GM19035 (cell line): ENCODE data around the gene CABLES2.

Experiments used
- ATAC-seq: cut with Tn5 transposase; IDR thresholded peaks from one replicate; pipeline ENCODE4 v1.9.1; 2021; ENCODE audit not compliant: unreplicated experiment

The CABLES2 gene

DNA sequence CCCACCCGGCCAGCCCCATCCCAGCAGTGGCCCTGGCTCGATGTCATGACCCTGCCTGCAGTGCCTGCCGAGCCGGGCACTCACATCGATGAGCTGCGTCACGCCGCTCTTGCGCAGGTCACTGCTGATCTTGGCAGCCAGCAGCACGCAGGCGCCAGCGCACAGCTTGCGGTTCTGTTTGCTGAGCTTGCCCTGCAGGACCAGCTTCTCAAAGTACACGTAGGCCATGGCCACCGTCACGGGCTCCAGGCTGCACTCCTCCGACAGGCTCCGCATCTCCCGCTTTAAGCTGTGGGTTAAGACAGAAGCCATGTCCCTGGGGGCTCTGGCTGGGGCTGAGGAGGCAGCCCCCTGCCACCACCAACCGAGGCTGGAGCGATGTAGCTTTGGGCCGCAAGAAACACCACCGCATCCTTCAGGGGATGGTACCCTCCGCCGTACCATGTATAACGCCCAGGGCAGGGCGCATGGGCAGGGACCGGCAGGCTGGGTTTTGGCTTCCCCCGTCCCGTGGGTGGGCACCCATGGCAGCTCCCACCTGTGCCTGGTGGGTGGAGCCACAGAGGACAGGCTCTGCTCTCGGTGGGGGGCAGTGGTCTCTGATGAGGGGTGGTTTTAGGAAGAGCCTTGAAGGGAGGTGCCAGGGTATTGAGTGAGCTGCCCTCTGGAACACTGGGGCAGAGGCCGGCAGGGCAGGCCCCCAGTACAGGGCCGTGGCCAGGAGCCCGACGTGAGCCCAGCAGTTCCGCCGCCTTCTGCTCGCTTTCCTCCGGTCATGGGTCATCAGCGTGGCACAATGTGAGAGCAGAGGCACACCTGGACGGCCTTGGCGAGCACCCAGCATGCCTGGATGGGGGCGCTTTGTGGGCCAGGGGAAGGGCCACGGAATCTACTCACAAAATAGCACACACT is 15.7 kb downstream of the CABLES2 start:
- no peak for ATAC-seq

DNA sequence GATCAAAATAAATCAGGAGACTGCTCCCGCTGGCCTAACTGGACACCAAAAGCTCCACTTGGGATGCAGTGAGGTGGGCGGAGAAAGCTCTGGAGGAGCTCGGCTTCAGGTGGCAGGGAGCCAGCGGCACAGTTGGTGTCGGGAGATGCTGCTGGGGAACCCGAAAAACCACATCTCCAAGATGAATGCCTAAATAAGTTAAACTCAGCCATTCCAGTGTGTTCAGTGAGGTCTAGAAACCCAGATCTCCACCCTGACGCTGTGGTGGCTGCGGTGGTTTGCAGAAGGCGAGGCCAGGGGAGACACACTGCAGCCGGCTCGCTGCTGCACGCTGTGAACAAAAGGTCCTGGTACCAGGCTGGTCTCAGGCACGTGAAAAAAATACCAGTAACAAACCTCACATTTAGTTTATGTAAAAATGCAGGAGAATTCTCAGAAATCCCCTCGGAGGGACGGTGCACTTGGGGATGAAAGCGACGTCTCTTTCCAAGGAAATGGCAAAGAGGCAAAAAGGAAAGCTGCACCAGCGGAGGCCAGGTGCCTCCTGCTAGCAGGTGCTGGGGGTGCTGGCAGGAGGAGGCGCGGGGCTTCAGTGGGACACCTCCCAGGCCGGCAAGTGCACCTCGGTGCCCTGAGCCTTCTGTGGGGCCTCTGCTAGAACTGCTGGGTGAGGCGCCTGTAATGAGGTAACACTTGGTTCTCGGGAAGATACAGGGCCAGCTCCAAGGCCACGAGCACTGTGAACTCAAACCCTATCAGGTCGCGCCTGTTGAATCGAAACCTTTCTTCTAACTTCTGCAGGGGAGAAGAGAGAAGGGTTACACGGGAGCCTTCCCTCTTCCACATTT is 16.5 kb downstream of the CABLES2 start:
- ATAC-seq = no peak

DNA sequence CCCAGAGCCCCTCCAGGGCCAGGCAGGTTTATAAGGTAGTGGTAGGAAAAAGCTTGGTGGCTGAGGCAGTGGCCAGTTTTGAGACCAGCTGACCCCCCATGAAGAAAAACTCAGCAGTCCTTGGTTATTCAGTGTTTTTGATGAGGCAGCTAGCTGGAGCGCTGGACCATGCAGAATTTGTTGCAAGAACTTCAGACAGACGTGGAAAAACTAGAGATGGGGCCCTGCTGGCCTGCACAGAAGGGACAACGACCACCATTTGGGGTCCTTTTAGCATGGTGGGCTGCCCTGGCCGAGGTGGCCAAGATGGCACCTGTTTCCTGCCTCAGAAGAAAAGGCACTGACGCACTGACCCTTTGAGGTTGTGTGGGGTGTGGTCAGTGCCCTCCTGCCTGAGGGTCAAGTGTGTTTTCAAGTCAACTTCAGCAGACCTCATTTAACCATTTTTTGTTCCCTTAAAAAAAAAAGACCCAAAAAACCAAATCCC is 17.4 kb downstream of the CABLES2 start:
- no peak for ATAC-seq

DNA sequence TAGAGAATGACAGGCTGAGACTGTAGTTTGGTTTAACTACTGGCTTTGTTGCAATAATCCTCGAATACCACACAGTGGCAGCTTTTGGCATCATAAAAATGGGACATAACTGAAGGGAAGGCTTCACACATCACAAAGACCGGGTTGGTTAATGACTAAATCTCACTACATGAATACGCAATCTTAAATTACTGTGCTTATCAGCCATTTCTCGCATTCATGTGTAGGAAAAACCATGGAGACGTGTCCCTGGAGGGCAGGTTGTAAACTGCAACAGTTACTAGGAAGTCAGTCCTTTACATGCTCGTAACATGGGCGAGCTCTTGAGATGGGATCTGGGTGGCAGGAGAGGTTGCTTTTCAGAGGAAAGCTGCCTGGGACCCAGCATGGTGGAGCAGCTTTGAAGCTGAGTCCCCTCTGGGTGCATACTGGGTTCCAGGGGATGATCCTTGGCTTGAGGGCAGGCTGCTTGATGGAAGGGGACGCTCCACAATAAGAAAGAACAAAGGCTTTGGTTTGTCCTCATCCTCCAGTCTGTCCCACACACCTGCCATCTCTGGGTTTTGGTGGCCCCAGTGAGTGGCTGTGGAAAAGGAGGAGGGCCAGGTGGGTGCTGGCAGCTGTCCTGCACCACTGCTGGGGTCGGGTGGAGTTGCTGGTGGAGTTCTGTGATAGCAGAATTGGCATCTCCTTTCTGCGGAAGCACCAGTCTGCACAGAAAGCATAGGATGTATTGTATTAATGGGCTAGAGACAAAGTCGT is 18.1 kb downstream of the CABLES2 start:
- no peak for ATAC-seq

DNA sequence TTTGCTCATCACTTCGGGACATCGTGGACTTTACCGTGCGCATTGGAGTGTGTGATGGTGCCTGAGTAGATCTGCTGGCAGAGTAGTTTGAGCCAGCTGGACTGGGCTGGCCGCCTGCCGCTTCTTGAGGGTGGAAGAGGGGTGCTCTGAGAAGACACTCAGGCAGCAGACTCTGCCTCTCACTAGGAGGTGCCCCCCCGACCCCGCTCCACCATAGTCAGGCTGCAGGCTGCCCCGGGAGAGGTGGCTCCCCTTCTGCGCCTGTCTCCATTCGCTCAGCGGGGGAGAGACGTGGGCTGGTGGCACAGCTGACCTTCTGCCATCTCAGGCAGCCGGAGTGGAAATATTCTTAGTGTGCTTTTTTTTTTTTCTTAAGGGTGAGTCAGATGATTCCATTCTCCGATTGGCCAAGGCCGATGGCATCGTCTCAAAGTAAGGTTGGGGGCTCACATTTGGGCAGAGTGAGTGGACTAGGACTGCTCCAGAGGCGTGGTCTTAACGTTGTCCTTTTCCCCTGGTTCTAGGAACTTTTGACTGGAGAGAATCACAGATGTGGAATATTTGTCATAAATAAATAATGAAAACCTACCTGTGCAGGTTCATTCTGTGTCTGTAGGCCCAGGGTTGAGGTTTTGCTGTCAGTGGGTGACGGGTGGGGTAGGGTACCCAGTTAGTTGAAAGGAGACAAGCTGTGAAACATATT is 19.0 kb downstream of the CABLES2 start:
- no peak for ATAC-seq

DNA sequence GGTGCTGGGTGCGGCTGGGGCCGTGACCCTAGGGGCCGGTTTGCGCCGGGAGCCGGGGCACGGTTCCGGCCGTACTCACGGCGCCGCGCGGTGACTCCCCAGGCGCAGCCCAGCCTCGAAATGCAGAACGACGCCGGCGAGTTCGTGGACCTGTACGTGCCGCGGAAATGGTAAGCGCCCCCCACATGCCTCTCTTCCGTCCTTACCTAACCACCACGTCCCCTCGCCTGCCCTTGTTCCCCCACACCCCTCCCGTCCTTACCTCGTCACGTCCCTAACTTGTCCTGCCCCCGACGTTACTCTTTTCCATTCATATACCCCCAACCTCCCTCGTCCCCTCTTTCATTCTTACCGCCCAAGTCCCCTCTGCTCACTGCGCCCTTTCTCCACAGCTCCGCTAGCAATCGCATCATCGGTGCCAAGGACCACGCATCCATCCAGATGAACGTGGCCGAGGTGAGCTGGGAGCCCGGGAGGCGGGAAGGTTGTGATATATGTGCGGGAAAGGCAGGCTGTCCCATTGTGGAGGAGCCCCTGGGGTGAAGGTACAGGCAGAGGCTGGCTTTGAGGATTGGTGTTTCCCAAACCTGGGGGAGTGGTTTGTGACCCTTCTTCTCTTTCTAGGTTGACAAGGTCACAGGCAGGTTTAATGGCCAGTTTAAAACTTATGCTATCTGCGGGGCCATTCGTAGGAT is 19.7 kb downstream of the CABLES2 start:
- ATAC-seq = no peak

DNA sequence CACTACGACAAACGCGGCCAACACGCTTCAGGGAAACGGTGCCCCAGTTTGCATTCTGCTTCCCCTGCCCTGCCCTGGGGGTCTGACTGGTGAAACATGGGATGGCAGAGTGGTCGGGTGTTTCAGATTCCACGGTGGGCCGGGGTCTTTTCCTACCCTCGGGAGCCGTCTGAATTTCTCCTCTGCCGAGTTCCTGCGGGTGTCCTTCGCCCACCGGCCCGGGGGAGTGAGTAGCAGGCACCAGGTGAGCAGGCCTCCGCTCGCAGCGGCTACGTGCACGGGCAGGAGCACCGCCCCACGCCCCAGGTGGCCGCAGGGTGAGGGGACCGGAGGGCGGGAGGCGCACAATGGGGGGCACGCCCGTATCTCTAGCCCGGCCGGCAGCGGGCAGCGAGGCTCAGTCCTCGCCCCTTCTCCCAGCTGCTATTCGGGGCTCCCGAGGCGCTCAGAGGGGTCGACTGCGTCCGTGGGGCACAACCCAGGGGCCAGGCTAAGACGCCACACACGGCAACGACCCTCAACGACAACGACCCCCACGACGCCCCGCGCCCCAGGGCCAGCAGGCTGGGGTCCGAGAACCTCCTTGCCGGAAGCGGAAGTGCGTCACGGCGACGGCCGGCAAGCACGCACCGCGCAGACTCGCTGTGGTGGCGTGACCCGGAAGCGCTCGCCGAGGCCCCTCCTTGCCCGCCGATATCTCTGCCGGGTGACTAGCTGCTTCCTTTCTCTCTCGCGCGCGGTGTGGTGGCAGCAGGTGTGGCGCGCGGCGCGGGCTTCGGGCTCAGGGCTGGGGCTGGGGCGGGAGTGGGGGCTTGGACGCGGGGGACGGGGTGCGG is 20.5 kb downstream of the CABLES2 start, which contains the start of gene RPS21:
RPS21 (plus strand) TSS at position 721 of the 836 bp plus-strand sequence. CDS start 236 bp downstream, outside the sequence.
- peak; percentile 80 for ATAC-seq

DNA sequence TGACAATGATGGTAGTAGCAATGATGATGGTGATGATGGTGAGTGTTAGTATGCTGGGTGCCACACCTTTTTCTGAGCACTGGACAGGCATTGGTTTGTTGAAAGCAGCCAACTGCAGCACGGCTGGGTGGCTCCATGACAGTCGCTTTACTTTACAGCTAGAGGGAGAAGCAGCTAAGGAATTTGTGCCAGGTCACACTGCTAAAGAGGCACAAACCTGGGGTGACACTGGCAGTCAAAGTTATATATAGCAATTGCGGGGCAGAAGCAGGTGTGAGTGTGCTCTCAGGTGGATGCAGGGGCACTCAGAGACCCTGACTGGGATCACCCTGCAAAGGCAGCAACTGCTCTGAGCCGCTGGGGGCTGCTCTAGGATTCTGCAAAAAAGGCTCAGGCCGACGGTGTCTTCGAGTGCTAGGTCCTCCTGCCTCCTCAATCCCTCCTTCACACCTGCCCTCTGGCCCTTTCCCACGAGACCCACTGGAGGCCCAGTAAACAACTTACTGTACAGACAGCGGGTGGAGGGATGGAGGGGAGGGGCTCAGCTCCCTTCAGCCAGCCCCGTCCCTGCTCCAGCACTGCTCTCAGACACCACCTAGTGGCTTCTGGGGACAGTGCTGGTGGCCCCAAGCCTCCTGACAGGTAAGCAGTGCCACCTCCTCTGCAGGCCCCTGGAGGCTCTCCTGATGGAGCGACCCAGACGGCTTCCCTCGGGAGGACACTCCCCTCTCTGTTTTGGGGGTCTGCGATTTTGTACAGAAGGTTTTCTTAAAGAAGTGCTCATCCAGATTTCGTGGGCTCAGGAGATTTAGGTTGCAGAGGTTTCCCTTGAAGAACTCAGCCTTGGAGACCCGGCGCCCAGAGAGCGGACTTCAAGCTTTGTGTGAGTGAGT is 24.5 kb downstream of the CABLES2 start:
- ATAC-seq = peak; percentile 52

DNA sequence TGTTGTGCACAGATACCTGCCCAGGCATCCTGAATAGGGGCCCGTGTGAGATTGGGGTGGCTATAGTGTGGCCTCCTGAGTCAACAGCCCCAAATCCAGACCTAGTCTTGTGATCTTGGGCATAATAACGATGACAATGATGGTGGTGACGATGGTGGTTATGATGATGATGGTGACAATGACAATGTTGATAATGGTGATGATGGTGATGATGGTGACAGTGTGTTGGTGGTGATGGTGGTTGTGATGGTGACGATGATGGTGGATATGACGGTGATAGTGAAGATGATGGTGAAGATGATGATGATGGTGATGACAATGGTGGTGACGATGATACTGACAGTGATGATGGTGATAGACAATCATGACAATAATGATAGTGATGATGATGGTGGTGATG is 25.2 kb downstream of the CABLES2 start:
- no peak for ATAC-seq

DNA sequence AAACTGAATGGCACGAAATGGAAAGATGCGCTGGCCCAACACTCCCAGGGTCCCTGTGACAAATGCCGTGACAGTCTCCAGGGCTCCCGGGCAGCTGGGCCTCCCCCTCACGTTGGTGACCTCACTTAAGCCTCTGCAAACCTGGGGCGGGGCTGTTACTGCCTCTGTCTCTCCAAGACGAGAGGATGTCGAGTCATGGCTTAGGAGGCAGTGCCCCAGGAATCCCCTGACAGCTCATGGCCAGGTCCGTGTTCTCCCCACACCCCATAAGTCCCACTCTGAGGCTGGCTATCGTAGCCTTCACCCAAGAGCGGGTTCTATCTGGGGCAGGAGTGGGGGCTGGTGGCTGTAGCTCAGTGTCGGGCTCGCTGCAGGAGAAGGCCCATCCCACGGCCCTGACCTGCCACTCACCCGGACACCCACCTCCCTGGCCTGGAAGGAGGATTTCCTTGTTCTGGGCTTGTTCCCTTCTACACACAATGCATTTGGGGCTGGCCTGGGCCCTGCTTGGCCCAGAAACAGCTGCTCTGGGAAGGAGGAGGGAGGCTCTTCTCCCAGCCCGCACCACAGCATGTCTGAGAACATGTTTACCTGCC is 25.8 kb downstream of the CABLES2 start:
- no peak for ATAC-seq

DNA sequence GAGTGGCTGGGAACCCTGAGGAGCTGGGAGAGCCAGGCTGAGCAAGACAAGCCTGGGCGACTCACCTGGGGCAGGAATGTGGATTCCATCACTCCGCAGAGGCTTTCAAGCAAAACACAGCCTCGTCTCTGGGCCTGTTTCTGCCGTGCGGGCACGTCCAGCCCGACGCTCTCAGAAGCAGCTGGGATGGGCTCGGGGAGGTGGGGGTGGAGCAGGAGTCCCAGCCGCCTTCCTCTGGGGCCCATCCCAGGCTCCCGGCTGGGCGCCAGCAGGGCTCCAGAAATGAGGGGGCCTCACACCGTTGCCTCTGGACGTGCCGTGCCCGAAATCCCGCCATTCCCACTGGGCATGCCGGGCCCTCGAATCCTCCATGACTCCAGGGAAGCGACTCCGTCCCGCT is 28.9 kb downstream of the CABLES2 start:
- ATAC-seq = no peak

DNA sequence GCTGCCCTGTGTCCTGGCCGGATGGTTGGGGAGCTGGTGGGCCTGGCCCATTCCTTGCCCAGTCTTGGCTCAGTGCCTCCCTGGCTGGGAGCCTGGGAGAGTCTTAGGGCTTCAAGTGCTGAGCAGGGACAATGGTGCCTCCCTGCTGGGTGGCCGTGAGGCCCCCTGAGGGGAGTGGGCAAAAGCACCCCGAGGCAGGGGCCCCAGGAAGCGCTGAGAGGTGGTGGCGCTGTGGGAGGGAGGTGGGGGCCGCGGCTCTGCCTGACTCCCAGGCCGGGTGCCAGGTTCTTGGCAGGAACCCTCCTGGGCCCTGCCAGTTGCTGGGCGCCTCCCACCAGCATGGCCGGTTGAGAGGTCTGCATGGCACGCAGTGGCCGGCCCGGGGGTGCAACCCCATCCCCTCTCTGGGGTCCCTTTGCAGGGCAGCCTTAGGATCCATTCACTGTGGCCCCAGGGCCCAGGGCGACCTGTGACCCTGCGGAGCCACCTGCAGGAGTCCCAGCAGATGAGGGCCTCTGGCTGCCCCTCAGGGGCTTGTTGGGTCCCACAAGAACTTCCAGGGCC is 29.4 kb downstream of the CABLES2 start:
- ATAC-seq = no peak

DNA sequence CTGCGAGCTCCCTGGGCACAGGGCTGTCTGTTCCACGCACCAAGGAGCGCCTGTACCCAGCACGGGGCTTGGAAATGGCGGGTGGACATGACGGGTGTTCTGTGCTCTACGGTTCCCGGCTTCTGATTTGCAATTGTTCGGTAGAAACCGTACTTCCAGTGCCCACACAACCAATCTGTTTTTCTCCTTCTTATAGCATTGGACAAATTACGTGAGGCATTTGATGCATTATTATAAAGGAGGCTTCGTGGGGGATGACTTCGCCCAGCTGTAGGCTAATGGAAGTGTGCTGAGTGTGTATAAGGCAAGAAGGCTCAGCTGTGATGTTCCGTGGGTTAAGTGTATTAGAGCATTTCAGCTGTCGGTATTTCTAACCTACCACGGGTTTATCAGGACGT is 30.0 kb downstream of the CABLES2 start:
- no peak for ATAC-seq

DNA sequence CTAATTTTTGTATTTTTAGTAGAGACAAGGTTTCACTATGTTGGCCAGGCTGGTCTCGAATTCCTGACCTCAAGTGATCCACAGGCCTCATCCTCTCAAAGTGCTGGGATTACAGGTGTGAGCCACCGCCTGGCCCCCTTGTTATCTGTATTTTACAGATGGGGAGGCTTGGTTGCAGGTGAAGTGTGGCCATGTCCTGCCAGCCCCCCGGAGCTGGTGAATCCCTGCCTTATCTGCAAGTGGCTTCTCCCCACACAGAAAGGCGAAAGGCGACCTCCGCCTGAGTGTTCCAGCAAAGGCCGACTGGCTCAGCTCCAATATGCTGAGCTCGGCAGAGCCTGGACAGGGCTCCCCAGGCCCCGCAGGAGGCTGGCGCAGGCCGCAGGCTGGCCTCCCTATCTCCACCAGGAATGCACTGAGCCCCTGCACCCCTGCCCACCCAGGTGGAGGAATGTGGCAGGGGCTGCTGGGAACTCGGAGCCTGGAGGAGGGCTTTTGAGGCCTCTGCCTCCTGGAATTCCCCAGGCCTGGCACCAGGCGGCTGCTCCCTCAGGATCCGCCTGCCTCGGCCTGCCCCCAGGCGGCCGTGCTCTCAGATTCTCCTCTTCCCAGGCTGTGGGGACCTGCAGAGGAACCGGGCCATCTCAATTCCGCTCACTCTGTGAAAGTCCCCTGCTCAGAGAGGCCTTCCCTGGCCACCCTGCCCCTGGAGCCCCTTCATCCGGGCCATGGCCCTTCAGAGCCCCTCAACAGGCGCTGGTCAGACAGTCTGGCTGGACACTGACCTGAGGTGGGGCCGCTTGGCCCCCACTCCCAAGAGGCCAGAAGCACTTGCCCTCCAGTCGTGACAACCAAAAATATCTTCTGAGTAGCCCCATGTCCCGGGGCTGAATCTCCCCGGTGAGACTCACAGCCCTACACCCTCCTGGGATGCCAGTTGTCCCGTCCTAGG is 30.7 kb downstream of the CABLES2 start:
- ATAC-seq = no peak

DNA sequence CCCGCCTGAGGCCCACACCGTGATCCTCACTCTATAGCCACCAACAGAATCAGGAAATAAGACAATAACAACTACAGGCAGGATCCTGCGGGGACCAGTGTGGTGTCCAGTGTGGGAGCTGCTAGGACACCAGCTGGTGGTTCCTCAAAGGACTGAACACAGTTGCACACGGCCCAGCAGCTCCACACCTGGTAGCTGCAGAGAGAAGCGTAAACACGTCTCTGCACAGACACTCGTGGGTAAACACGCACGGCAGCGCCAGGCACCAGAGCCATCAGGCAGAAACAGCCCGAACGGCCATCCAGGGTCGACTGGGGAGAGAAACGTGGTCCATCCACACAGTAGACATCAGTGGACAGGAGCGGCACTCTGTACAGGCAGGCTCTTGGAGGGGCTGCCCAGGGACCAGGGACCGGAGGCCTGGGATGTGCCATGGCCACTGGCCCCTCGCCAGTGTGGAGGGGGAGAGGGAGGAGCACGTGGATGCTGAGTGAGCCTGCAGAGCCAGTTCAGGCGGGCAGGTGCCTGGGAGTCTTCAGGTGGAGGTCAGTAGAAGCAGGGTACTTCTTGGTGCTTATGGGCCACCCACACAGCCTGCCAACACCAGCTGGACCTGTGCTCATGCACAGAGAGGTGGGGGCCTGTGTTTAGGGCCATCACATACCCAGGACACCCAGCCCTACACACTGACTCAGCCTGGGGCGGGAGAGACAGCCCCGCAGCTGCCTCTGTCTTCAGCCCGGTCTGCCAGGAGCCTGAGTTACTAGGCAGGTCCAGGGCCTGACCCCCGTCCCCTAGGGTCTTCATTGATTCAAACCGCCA is 32.5 kb downstream of the CABLES2 start:
- no peak for ATAC-seq
